PFSK-1 (cell line): ENCODE measurements around the gene MEGF11.

Experiments used
- FOXP2 ChIP-seq: optimal IDR thresholded peaks from 2 replicates; pipeline ENCODE3; 2011; ENCODE audit warnings: borderline replicate concordance, control low read depth, inconsistent platforms; ENCODE audit not compliant: insufficient read depth; ENCODE audit errors: extremely low read length, extremely low read depth
- POLR2AphosphoS5 ChIP-seq: IDR thresholded peaks from 2 replicates; pipeline ENCODE4 v1.6.1; 2012; ENCODE audit warnings: low read depth, mild to moderate bottlenecking, control low read depth, low read length, moderate library complexity
- REST ChIP-seq, 2 experiments: IDR thresholded peaks; 2 replicates each; pipeline versions ENCODE4 v1.6.1 to v1.8.0; 2011 to 2012; ENCODE audit warnings: low read depth in 2 of 2, low read length in 2 of 2, control low read depth in 1 of 2, inconsistent platforms in 1 of 2, mild to moderate bottlenecking in 1 of 2, moderate library complexity in 1 of 2; ENCODE audit not compliant: insufficient read depth in 1 of 2
- SIN3A ChIP-seq: IDR thresholded peaks from 2 replicates; pipeline ENCODE4 v1.6.1; 2012; ENCODE audit warnings: mild to moderate bottlenecking, low read length, moderate library complexity, borderline replicate concordance; ENCODE audit not compliant: insufficient read depth
- TAF1 ChIP-seq: IDR thresholded peaks from 2 replicates; pipeline ENCODE4 v1.6.1; 2012; ENCODE audit warnings: low read length, control low read depth, borderline replicate concordance; ENCODE audit not compliant: insufficient read depth

The MEGF11 gene

DNA sequence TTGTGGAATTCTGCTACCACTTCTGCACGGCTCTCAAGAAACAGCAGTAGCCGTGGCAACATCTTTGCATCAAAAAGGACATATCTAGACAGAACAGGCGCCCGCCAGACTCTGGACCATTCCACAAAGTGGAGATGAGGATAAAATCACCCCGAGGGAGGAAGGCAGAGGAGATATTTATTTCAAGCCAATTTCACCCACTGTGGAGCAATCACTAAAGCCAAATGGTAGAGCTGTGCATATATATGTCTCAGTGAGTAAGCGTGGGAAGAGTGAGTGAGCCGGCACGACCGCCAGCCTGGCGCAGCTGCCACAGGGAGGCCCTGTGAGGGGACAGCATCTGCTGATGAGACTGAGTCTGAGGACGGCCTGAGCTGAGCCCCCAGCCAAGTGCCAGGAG, 111.3 kb downstream of the MEGF11 start:
- TF ChIP-seq REST (IDR thresholded peaks at IDR 0.05; ENCODE audit: insufficient read depth in 1 of 2, low read depth in 2 of 2, low read length in 2 of 2) = no peak
- no peak for TF ChIP-seq SIN3A
- no peak for TF ChIP-seq TAF1
- no peak for TF ChIP-seq POLR2AphosphoS5
- no peak for TF ChIP-seq FOXP2

GRCh38 chr15:66139591-66140207, 113.9 kb downstream of the MEGF11 start:
- TF ChIP-seq POLR2AphosphoS5 (no peak), TAF1 (no peak), SIN3A (no peak), FOXP2 (no peak), REST (IDR thresholded peaks at IDR 0.05; ENCODE audit: insufficient read depth in 1 of 2, low read depth in 2 of 2, low read length in 2 of 2) (no peak)

GRCh38 chr15:66138892-66139590, 114.5 kb downstream of the MEGF11 start:
- TF ChIP-seq REST (IDR thresholded peaks at IDR 0.05; ENCODE audit: insufficient read depth in 1 of 2, low read depth in 2 of 2, low read length in 2 of 2) (no peak), SIN3A (no peak), POLR2AphosphoS5 (no peak), FOXP2 (no peak), TAF1 (no peak)

- TF ChIP-seq REST (IDR thresholded peaks at IDR 0.05; ENCODE audit: insufficient read depth in 1 of 2, low read depth in 2 of 2, low read length in 2 of 2) = no peak
- no peak for TF ChIP-seq SIN3A
- no peak for TF ChIP-seq TAF1
- no peak for TF ChIP-seq FOXP2
Measured at GRCh38 chr15:66138096-66138783, 115.3 kb downstream of the MEGF11 start.
